ENCODE data around the gene WARS2. TPM values are rescaled to one million over a fixed set of nuclear protein-coding genes. Genes with fewer than 3 reads are reported as not detected.

The WARS2 gene
- total RNA-seq, 1 experiment from 2014 or later = 17.6 TPM

DNA sequence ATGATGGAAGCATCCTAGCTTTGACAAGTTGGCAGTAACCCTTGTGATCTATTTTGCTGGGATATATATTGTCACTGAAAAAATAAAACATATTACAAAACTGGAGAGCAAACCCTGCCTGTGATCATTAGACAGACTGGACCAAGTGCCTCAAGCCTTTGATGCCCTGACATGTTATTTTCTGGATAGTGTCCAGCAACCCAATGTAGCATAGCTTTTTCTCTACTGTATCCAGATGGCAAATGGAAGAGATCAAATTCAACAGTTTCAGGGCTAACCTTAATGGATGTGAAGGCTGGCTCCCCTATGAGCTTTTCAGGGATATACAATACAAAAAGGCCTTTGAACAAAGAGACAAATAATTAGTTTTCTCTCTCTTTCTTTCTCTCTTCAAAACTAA, 25.1 kb downstream of the WARS2 start:
- CTCF ChIA-PET = no interaction called here
- no peaks in the 10 kb centered on the region for H3K36me3 ChIP-seq (ENCODE audit: low read depth)
- no TSS peak for BruUV-seq (replicated peaks)
- H3K4me3 ChIP-seq = no peak overlapping the region
- intact Hi-C loops (cut with micrococcal nuclease; ENCODE audit: unreplicated experiment) = no loop called here
- no peak for TF ChIP-seq EZH2 (IDR thresholded peaks at IDR 0.05; ENCODE audit: low read depth)
- TF ChIP-seq, protein P1, sequence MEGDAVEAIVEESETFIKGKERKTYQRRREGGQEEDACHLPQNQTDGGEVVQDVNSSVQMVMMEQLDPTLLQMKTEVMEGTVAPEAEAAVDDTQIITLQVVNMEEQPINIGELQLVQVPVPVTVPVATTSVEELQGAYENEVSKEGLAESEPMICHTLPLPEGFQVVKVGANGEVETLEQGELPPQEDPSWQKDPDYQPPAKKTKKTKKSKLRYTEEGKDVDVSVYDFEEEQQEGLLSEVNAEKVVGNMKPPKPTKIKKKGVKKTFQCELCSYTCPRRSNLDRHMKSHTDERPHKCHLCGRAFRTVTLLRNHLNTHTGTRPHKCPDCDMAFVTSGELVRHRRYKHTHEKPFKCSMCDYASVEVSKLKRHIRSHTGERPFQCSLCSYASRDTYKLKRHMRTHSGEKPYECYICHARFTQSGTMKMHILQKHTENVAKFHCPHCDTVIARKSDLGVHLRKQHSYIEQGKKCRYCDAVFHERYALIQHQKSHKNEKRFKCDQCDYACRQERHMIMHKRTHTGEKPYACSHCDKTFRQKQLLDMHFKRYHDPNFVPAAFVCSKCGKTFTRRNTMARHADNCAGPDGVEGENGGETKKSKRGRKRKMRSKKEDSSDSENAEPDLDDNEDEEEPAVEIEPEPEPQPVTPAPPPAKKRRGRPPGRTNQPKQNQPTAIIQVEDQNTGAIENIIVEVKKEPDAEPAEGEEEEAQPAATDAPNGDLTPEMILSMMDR (conservative IDR thresholded peaks at IDR 0.05) = no peak
- no peaks in the 10 kb centered on the region for H3K27me3 ChIP-seq (ENCODE audit: insufficient read depth, low read depth)
- no peaks in the 10 kb centered on the region for H3K9me2 ChIP-seq (ENCODE audit: insufficient read depth)
- H3F3A ChIP-seq (ENCODE audit: insufficient read depth, low read depth) = no peaks in the 10 kb centered on the region
- no peak overlapping the region for H2AFZ ChIP-seq
- POLR2A ChIA-PET (ENCODE audit: unreplicated experiment) = interaction anchor here (0.7 to 0.9 kb wide), 2 partner anchors 26 to 27 kb away, joined by 3 to 5 read pairs; no protein-coding TSS in a partner anchor
- 0 out of 2 replicates have a peak, but pooled peaks cover 3% of the 10 kb centered on the region for H3K79me2 ChIP-seq (ENCODE audit: low read depth)
- H3K4me1 ChIP-seq (replicated peaks; ENCODE audit: insufficient read depth) = no peaks in the 10 kb centered on the region
- H4K20me1 ChIP-seq (ENCODE audit: insufficient read depth) = no peaks in the 10 kb centered on the region; the same call in 1 of the 2 replicates
- H3K27ac ChIP-seq = no peak overlapping the region
- no peaks in the 10 kb centered on the region; the same call in 1 of the 2 replicates for H3K9me3 ChIP-seq (ENCODE audit: insufficient read depth, low read depth)
- H3K4me2 ChIP-seq = no peak overlapping the region
- no peak for DNase-seq

DNA sequence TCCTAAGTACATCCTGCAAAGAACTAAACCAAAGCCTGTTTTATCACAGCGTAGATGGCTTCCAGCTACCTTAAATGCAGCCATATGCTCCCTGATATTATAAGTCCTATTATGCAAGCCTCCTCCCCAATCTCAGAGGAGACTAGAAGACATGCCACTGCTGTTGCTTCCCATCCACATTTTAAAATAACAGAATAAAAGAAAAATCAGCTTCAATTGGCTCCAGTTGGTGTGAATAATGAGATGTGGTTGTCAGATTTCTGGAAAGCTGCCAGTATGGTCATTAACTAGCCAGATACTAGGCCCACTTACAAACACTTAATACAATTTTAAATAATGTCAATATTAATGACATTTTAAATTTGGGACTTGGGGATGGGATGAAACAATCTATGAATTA, 25.7 kb downstream of the WARS2 start:
- Histone ChIP-seq H3K4me3 (no peak overlapping the region), H3K36me3 (ENCODE audit: low read depth) (no peaks in the 10 kb centered on the region), H3K27ac (no peak overlapping the region), H3K27me3 (ENCODE audit: insufficient read depth, low read depth) (no peaks in the 10 kb centered on the region), H3K79me2 (ENCODE audit: low read depth) (0 out of 2 replicates have a peak, but pooled peaks cover 3% of the 10 kb centered on the region), H3K9me2 (ENCODE audit: insufficient read depth) (no peaks in the 10 kb centered on the region), H4K20me1 (ENCODE audit: insufficient read depth) (no peaks in the 10 kb centered on the region; the same call in 1 of the 2 replicates), H3F3A (ENCODE audit: insufficient read depth, low read depth) (no peaks in the 10 kb centered on the region), H3K4me1 (replicated peaks; ENCODE audit: insufficient read depth) (no peaks in the 10 kb centered on the region), H3K4me2 (no peak overlapping the region), H3K9me3 (ENCODE audit: insufficient read depth, low read depth) (no peaks in the 10 kb centered on the region; the same call in 1 of the 2 replicates), H2AFZ (no peak overlapping the region)
- no peak for DNase-seq
- intact Hi-C loops (cut with micrococcal nuclease; ENCODE audit: unreplicated experiment) = no loop called here
- ChIA-PET CTCF (no interaction called here), POLR2A (ENCODE audit: unreplicated experiment) (no interaction called here)
- no TSS peak for BruUV-seq (replicated peaks)
- TF ChIP-seq, protein P1 (conservative IDR thresholded peaks at IDR 0.05) = no peak
- TF ChIP-seq EZH2 (IDR thresholded peaks at IDR 0.05; ENCODE audit: low read depth) = no peak

DNA sequence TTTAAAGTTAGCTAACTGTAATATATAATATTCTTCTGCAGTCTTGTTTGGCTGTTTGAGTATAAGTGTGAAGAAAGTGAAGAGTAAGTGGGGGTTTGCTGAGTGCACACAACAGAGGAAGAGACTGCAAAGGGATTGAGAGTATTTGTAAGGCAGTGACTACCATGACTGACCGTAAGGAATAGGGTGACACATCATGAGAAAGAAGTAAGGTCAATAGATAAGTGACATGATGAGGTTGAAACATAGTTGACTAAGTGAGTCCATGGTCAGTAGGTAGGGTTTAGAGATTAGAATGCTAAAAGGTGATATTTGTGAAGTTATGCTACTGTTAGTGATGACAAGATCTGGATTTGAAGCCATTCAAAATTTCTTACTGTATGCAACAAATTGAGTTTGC, 27.7 kb downstream of the WARS2 start:
- Histone ChIP-seq H2AFZ (no peak overlapping the region), H3K4me1 (replicated peaks; ENCODE audit: insufficient read depth) (no peaks in the 10 kb centered on the region), H3K36me3 (ENCODE audit: low read depth) (no peaks in the 10 kb centered on the region), H3K4me3 (no peak overlapping the region), H3F3A (ENCODE audit: insufficient read depth, low read depth) (no peaks in the 10 kb centered on the region), H3K4me2 (no peak overlapping the region), H3K27ac (no peak overlapping the region), H3K79me2 (ENCODE audit: low read depth) (no peaks in the 10 kb centered on the region), H3K27me3 (ENCODE audit: insufficient read depth, low read depth) (no peaks in the 10 kb centered on the region), H4K20me1 (ENCODE audit: insufficient read depth) (no peaks in the 10 kb centered on the region), H3K9me2 (ENCODE audit: insufficient read depth) (no peaks in the 10 kb centered on the region), H3K9me3 (ENCODE audit: insufficient read depth, low read depth) (no peaks in the 10 kb centered on the region)
- no peak for TF ChIP-seq EZH2 (IDR thresholded peaks at IDR 0.05; ENCODE audit: low read depth)
- TF ChIP-seq, protein P1 (conservative IDR thresholded peaks at IDR 0.05) = no peak
- intact Hi-C loops (cut with micrococcal nuclease; ENCODE audit: unreplicated experiment) = no loop called here
- no peak for DNase-seq
- ChIA-PET CTCF (no interaction called here), POLR2A (ENCODE audit: unreplicated experiment) (no interaction called here)
- no TSS peak for BruUV-seq (replicated peaks)

Data from PC-9 (cell line).